ENCODE results near the gene PPFIBP2.

Gene PPFIBP2

GRCh38 chr11:7604331-7604955, 90.6 kb downstream of the PPFIBP2 start:
- no peak for FAIRE-seq

- no peak for FAIRE-seq
These were observed 91.6 kb downstream of the PPFIBP2 start for GRCh38 chr11:7605186-7605943.

- no peak for FAIRE-seq
These were observed 92.7 kb downstream of the PPFIBP2 start for GRCh38 chr11:7606496-7606895.

- FAIRE-seq, result no peak
These were observed 95.2 kb downstream of the PPFIBP2 start for GRCh38 chr11:7609015-7609414.

- FAIRE-seq, result no peak
These were observed 95.7 kb downstream of the PPFIBP2 start for GRCh38 chr11:7609521-7609920.

GRCh38 chr11:7610393-7610792, 96.6 kb downstream of the PPFIBP2 start:
- FAIRE-seq, result no peak

- no peak for FAIRE-seq
These were observed 97.6 kb downstream of the PPFIBP2 start for GRCh38 chr11:7611411-7611810.

- FAIRE-seq, result no peak
These were observed 98.4 kb downstream of the PPFIBP2 start for GRCh38 chr11:7612056-7612660.

GRCh38 chr11:7612661-7613393, 99.0 kb downstream of the PPFIBP2 start:
- FAIRE-seq, result no peak

GRCh38 chr11:7613394-7613720, 99.6 kb downstream of the PPFIBP2 start:
- no peak for FAIRE-seq

- no peak for FAIRE-seq
These were observed 100.9 kb downstream of the PPFIBP2 start for GRCh38 chr11:7614656-7615055.

GRCh38 chr11:7617032-7617431, 103.2 kb downstream of the PPFIBP2 start:
- no peak for FAIRE-seq

- FAIRE-seq, result no peak
These were observed 105.5 kb downstream of the PPFIBP2 start for GRCh38 chr11:7619322-7619721.

GRCh38 chr11:7621090-7621489, 107.3 kb downstream of the PPFIBP2 start:
- FAIRE-seq, result no peak

- no peak for FAIRE-seq
These were observed 107.8 kb downstream of the PPFIBP2 start for GRCh38 chr11:7621554-7621953.

- FAIRE-seq, result no peak
These were observed 108.9 kb downstream of the PPFIBP2 start for GRCh38 chr11:7622721-7623120.

- no peak for FAIRE-seq
These were observed 114.9 kb downstream of the PPFIBP2 start for GRCh38 chr11:7628660-7629059.

GRCh38 chr11:7630002-7630401, 116.2 kb downstream of the PPFIBP2 start:
- no peak for FAIRE-seq

- FAIRE-seq, result no peak
These were observed 118.4 kb downstream of the PPFIBP2 start for GRCh38 chr11:7632211-7632610.

GRCh38 chr11:7635137-7635536, 121.3 kb downstream of the PPFIBP2 start:
- no peak for FAIRE-seq

- FAIRE-seq, result no peak
These were observed 121.9 kb downstream of the PPFIBP2 start for GRCh38 chr11:7635708-7636107.

- no peak for FAIRE-seq
These were observed 122.6 kb downstream of the PPFIBP2 start for GRCh38 chr11:7636350-7636749.

GRCh38 chr11:7637447-7638157, 123.8 kb downstream of the PPFIBP2 start:
- no peak for FAIRE-seq
